GM23338 (cell line): Measurements from ENCODE around the gene DTX4.

ENCODE experiments used
- CREB1 ChIP-seq: fragments of 250-450 bp; sonication (Bioruptor Pico); IDR thresholded peaks from 2 replicates; pipeline ENCODE4 v1.5.0; 2020; ENCODE audit warnings: low read depth, mild to moderate bottlenecking, moderate library complexity
- EZH2 ChIP-seq: fragments of 200-600 bp; sonication (generic); IDR thresholded peaks from one replicate; pipeline ENCODE4 v1.8.0; 2017; ENCODE audit warnings: antibody characterized with exemption, mild to moderate bottlenecking, low read depth; ENCODE audit not compliant: unreplicated experiment
- EZH2phosphoT487 ChIP-seq: fragments of 200-600 bp; sonication (generic); IDR thresholded peaks from one replicate; pipeline ENCODE4 v1.8.1; 2018; ENCODE audit warnings: antibody characterized with exemption; ENCODE audit not compliant: unreplicated experiment
- JUNB ChIP-seq: IDR thresholded peaks from one replicate; pipeline ENCODE4 v1.6.1; 2016; ENCODE audit warnings: antibody characterized with exemption; ENCODE audit not compliant: unreplicated experiment
- ZNF331 ChIP-seq: fragments of 250-450 bp; sonication (Bioruptor Pico); IDR thresholded peaks from 2 replicates; pipeline ENCODE4 v1.5.0; 2020; ENCODE audit warnings: low read depth, mild to moderate bottlenecking, moderate library complexity
- TF ChIP-seq, protein P1 (sequence below), 2 experiments: fragments of 200-600 bp in 1 of 2; sonication (generic) in 1 of 2; conservative IDR thresholded peaks; 2 replicates each; pipeline versions ENCODE4 v1.5.1 to v1.6.1; 2016 to 2017; ENCODE audit warnings: antibody characterized with exemption in 2 of 2, low read depth in 2 of 2, mild to moderate bottlenecking in 2 of 2, moderate library complexity in 1 of 2
- TF ChIP-seq, protein P2 (sequence below): IDR thresholded peaks from one replicate; pipeline ENCODE4 v1.6.1; 2018; ENCODE audit warnings: antibody characterized with exemption; ENCODE audit not compliant: unreplicated experiment

DNA sequence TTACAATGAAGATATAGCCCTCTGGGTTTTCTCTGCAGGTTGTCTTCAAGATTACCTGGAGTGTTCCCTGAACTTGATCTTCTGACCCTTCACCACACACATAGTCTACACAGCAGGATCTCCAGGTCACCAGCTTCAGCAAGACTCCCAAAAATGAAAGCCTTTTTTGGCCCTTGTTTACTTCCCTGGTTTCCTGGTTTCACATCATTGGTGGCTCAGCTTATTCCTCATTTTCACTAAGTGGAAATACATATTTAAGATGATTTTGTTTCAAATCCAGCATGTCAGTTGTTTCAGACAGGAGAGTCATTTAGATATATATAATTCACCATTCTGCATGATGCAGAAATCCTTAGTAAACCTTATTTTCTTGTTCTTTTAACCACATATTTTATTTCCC lies 82.4 kb downstream of the DTX4 start:
- TF ChIP-seq EZH2phosphoT487: no peak
- TF ChIP-seq, protein P1, sequence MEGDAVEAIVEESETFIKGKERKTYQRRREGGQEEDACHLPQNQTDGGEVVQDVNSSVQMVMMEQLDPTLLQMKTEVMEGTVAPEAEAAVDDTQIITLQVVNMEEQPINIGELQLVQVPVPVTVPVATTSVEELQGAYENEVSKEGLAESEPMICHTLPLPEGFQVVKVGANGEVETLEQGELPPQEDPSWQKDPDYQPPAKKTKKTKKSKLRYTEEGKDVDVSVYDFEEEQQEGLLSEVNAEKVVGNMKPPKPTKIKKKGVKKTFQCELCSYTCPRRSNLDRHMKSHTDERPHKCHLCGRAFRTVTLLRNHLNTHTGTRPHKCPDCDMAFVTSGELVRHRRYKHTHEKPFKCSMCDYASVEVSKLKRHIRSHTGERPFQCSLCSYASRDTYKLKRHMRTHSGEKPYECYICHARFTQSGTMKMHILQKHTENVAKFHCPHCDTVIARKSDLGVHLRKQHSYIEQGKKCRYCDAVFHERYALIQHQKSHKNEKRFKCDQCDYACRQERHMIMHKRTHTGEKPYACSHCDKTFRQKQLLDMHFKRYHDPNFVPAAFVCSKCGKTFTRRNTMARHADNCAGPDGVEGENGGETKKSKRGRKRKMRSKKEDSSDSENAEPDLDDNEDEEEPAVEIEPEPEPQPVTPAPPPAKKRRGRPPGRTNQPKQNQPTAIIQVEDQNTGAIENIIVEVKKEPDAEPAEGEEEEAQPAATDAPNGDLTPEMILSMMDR (conservative IDR thresholded peaks at IDR 0.05; ENCODE audit: low read depth in 2 of 2): no peak
- TF ChIP-seq CREB1 (CRISPR knock-in tag): no peak
- no peak for TF ChIP-seq JUNB
- no peak for TF ChIP-seq ZNF331 (CRISPR knock-in tag)
- TF ChIP-seq, protein P2, sequence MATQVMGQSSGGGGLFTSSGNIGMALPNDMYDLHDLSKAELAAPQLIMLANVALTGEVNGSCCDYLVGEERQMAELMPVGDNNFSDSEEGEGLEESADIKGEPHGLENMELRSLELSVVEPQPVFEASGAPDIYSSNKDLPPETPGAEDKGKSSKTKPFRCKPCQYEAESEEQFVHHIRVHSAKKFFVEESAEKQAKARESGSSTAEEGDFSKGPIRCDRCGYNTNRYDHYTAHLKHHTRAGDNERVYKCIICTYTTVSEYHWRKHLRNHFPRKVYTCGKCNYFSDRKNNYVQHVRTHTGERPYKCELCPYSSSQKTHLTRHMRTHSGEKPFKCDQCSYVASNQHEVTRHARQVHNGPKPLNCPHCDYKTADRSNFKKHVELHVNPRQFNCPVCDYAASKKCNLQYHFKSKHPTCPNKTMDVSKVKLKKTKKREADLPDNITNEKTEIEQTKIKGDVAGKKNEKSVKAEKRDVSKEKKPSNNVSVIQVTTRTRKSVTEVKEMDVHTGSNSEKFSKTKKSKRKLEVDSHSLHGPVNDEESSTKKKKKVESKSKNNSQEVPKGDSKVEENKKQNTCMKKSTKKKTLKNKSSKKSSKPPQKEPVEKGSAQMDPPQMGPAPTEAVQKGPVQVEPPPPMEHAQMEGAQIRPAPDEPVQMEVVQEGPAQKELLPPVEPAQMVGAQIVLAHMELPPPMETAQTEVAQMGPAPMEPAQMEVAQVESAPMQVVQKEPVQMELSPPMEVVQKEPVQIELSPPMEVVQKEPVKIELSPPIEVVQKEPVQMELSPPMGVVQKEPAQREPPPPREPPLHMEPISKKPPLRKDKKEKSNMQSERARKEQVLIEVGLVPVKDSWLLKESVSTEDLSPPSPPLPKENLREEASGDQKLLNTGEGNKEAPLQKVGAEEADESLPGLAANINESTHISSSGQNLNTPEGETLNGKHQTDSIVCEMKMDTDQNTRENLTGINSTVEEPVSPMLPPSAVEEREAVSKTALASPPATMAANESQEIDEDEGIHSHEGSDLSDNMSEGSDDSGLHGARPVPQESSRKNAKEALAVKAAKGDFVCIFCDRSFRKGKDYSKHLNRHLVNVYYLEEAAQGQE: no peak
- TF ChIP-seq EZH2: no peak
